Stomach (tissue), 9 donors: ENCODE results near the gene TRIM17. TPM values are rescaled to one million over a fixed set of nuclear protein-coding genes. Genes with fewer than 3 reads are reported as not detected.

ENCODE experiments used
- DNase-seq, 2 donors: peaks; one replicate each; pipeline versions ENCODE4 v3.0.0 to v3.0.0-alpha.2; 2013 to 2019
- H3K27ac ChIP-seq, 5 donors: fragments of 200-600 bp in 4 of 5; sonication (generic) in 4 of 5; one replicate each; pipeline ENCODE4 v1.5.1; 2013 to 2019; ENCODE audit warnings: mild to moderate bottlenecking in 1 of 5, moderate library complexity in 1 of 5
- H3K27me3 ChIP-seq, 3 donors: fragments of 200-600 bp; sonication (generic); one replicate each; pipeline ENCODE4 v1.5.1; 2017 to 2019; ENCODE audit warnings: mixed run types in 1 of 3
- H3K36me3 ChIP-seq, 4 donors: fragments of 200-600 bp; sonication (generic); 1 replicate in 3 of 4; 2 replicates in 1 of 4; pipeline ENCODE4 v1.5.1; 2016 to 2019
- H3K4me1 ChIP-seq, 4 donors: fragments of 200-600 bp; sonication (generic); one replicate each; pipeline ENCODE4 v1.5.1; 2016 to 2019
- H3K4me3 ChIP-seq, 4 donors: fragments of 200-600 bp; sonication (generic) in 3 of 4; one replicate each; pipeline ENCODE4 v1.5.1; 2016 to 2019; ENCODE audit warnings: mild to moderate bottlenecking in 1 of 4
- H3K9me3 ChIP-seq, 4 donors: fragments of 200-600 bp; sonication (generic); one replicate each; pipeline ENCODE4 v1.5.1; 2016 to 2019
- EP300 ChIP-seq: sonication (generic); formaldehyde crosslinking; IDR thresholded peaks from one replicate; pipeline ENCODE4 v1.6.1; 2017; ENCODE audit warnings: antibody characterized with exemption
- POLR2A ChIP-seq, 4 donors: fragments of 450-650 bp; IDR thresholded peaks; one replicate each; pipeline ENCODE4 v1.6.1; 2016; ENCODE audit warnings: antibody characterized with exemption in 4 of 4, control low read depth in 2 of 4, mild to moderate bottlenecking in 1 of 4, moderate library complexity in 1 of 4
- POLR2AphosphoS5 ChIP-seq, 3 donors: sonication (generic); formaldehyde crosslinking; IDR thresholded peaks; one replicate each; pipeline ENCODE4 v1.6.1; 2016; ENCODE audit warnings: antibody characterized with exemption in 3 of 3
- whole genome bisulfite sequencing, 5 donors: extraction: QIAGEN DNeasy Blood & Tissue Kit in 3 of 5; methylation state at CpG; one replicate each; pipeline versions ENCODE4 v1.1.5 to v1.1.7; 2013 to 2018; 5-methylcytosine and 5-hydroxymethylcytosine counted together
- intact Hi-C: fragments of 100-400 bp; cut with DNase I; formaldehyde crosslinking; loops from one replicate; pipeline ENCODE4 v1.15.1; 2023; ENCODE audit warnings: low total_unique reads
- polyA plus RNA-seq, 3 donors: library from polyadenylated mRNA; stranded (reverse); fragments of 200-250 nt; gene quantifications; one replicate each; pipeline ENCODE4 v1.2.3, GENCODE V29; 2013
- total RNA-seq, 5 donors: library from RNA; depleted of rRNA; stranded (reverse); fragments of >200 nt; gene quantifications; one replicate each; pipeline versions ENCODE4 v1.1.0 to v1.2.3, GENCODE V29; 2014 to 2016
- TF ChIP-seq, protein P1 (sequence below), 7 experiments: fragments of 450-650 bp in 4 of 7; fragments of 200-600 bp in 3 of 7; sonication (generic) in 3 of 7; IDR thresholded peaks; one replicate each; pipeline ENCODE4 v1.5.1; 2016 to 2019; ENCODE audit warnings: antibody characterized with exemption in 7 of 7, control low read depth in 2 of 7, mild to moderate bottlenecking in 1 of 7
- donor health status: healthy with polysubstance abuse.
- donor health status: Bipolar disorder and iron deficiency.
- donor health status: healthy.

Gene TRIM17
- total and polyA plus RNA-seq, 8 donors: 1.2 to 6.2 (median 1.8) TPM; not detected in 3

DNA sequence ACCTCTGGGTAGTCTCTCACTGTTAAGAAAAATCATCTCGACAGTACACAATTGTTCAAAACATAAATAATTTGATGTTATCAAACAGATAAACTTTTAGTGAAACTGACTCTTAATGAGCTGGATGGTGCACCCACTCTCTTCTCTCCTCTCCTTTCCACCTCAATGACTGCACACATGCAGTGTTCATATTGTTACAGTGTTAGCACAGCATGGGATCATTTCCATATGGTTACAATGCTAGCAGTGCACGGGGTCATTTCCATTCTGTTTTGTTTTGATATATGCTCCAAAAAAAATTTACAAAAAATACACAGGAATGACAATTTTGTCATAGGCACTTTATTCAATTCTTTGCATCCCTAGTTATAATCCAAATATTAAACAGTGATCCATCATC is 44.2 kb upstream of the TRIM17 start:
- Histone ChIP-seq H3K9me3 (no peaks in the 10 kb centered on the region), H3K4me3 (no peak overlapping the region), H3K27me3 (peaks cover 0 to 98% (median 61%) of the 10 kb centered on the region in 3 donors), H3K36me3 (no peaks in the 10 kb centered on the region), H3K27ac (no peak overlapping the region), H3K4me1 (peaks cover 9 to 55% (median 50%) of the 10 kb centered on the region in 4 donors)
- intact Hi-C loops: no loop called here
- WGBS, 5 donors: 75 to 86% (median 77%) methylated on average over 2 of the region's 2 CpGs
- no peak for DNase-seq
- TF ChIP-seq POLR2A (IDR thresholded peaks at IDR 0.05) (no peak), POLR2AphosphoS5 (IDR thresholded peaks at IDR 0.05) (no peak), EP300 (no peak)
- TF ChIP-seq, protein P1, sequence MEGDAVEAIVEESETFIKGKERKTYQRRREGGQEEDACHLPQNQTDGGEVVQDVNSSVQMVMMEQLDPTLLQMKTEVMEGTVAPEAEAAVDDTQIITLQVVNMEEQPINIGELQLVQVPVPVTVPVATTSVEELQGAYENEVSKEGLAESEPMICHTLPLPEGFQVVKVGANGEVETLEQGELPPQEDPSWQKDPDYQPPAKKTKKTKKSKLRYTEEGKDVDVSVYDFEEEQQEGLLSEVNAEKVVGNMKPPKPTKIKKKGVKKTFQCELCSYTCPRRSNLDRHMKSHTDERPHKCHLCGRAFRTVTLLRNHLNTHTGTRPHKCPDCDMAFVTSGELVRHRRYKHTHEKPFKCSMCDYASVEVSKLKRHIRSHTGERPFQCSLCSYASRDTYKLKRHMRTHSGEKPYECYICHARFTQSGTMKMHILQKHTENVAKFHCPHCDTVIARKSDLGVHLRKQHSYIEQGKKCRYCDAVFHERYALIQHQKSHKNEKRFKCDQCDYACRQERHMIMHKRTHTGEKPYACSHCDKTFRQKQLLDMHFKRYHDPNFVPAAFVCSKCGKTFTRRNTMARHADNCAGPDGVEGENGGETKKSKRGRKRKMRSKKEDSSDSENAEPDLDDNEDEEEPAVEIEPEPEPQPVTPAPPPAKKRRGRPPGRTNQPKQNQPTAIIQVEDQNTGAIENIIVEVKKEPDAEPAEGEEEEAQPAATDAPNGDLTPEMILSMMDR (IDR thresholded peaks at IDR 0.05): no peak

DNA sequence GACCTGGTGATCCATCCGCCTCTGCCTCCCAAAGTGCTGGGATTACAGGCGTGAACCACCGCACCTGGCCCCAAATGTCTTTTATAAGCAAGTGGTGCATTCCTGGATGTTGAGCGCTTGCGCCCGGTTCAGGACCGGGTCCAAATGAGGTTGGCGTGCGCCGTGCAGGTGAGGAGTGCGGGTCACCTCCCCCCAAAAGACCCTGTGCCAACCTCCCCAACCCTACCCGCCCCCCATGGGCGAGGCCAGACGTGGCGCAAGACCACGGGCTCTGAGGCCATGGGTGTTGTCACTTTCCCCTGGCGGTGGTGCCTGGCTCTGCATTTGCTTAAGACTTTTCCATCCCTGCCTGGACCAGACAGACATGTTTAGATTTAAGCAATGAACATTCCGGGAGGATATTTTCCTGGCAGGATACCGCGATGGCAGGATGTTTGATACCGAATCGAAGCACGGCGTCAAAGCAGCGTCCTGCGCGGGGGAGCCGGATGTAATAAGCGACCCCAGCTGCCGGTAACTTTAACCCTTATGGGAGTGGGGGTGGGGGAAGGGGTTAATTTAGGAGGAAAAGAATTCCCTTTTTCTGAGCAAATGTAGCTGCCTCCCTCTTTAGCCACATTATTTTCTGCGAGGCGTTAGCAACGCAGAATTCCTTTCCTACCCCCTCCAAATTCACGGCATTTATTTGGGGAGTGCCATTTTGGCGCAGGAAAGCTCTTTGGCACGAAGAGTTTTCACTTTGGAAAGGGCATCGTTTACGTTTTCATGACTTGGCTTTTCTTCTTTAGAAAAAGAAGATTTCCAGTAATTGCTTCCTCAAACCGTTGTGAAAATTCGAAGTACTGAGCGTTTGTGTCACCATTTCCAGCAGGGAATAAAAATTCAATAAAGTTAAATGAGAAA is 42.7 kb upstream of the TRIM17 start:
- peak; percentile 41 to 88 for DNase-seq
- peak overlapping the region in 4 of 5 donors; percentile 77 to 89 (median 85) for H3K27ac ChIP-seq
- WGBS, 5 donors: 8 to 10% (median 9%) methylated on average over 39 to 41 of the region's 41 CpGs
- H3K4me1 ChIP-seq: peaks cover 9 to 47% (median 41%) of the 10 kb centered on the region in 4 donors
- H3K36me3 ChIP-seq: no peaks in the 10 kb centered on the region
- intact Hi-C loops: no loop called here
- peaks cover 0 to 90% (median 46%) of the 10 kb centered on the region in 3 donors for H3K27me3 ChIP-seq
- peak overlapping the region; percentile 42 to 52 (median 48) for H3K4me3 ChIP-seq
- TF ChIP-seq, protein P1 (IDR thresholded peaks at IDR 0.05): peak in 3 of 7 experiments; percentile 50 to 74 (median 65)
- TF ChIP-seq EP300 (no peak), POLR2A (IDR thresholded peaks at IDR 0.05) (no peak), POLR2AphosphoS5 (IDR thresholded peaks at IDR 0.05) (no peak)
- H3K9me3 ChIP-seq: no peaks in the 10 kb centered on the region

DNA sequence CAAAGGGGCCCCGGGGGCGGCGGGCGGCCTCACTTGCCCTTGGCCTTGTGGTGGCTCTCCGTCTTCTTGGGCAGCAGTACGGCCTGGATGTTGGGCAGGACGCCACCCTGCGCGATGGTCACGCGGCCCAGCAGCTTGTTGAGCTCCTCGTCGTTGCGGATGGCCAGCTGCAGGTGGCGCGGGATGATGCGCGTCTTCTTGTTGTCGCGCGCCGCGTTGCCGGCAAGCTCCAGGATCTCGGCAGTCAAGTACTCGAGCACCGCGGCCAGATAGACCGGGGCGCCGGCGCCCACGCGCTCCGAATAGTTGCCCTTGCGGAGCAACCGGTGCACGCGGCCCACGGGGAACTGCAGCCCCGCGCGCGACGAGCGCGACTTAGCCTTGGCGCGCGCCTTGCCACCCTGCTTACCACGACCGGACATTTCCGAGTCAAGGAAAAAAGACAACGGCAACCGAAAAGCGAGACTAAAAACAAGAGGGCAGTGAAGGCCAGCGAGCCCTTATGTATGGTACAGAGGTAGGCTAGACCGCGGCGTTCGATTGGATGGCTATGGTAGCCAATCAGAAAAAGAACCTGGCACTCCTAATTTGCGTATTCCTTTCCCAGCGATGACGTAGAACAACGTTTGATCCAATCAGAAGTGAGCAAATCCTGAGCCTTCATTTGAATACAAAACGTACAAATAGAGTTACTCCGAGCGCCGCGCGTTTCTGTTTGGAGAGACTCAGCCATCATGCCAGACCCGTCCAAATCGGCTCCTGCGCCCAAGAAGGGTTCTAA is 40.9 kb upstream of the TRIM17 start:
- Histone ChIP-seq H3K27me3 (peaks cover 0 to 73% (median 28%) of the 10 kb centered on the region in 3 donors), H3K4me3 (peak overlapping the region; percentile 42 to 52 (median 48)), H3K36me3 (no peaks in the 10 kb centered on the region), H3K9me3 (no peaks in the 10 kb centered on the region), H3K27ac (peak overlapping the region; percentile 70 to 89 (median 84)), H3K4me1 (peaks cover 0 to 36% (median 31%) of the 10 kb centered on the region in 4 donors)
- TF ChIP-seq EP300 (no peak), POLR2AphosphoS5 (IDR thresholded peaks at IDR 0.05) (peak in 2 of 3 donors; percentile 70 to 90)
- TF ChIP-seq, protein P1 (IDR thresholded peaks at IDR 0.05): peak in 3 of 7 experiments; percentile 13 to 18 (median 16)
- DNase-seq: peak; percentile 81 to 99
- intact Hi-C loops: no loop called here
- WGBS, 5 donors: 1 to 4% (median 2%) methylated on average over 30 to 74 of the region's 74 CpGs

DNA sequence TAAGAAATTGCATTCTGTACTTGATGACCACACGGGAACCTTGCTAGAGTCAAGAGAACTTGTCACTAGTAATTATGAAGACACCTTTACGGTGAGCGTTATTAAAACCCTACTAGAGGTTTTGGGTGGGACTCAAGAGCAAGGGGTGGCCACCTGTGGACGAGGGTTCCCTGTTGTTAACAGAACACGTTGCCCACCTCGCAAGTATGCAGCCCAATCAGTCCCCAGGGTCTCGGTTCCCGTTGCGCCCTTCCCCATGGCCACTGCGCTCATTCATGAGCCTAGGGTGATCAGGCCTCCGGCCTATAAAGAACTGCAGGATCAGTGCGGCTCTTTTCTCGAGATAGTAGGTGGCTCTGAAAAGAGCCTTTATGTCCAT is 40.3 kb upstream of the TRIM17 start:
- peaks cover 0 to 67% (median 24%) of the 10 kb centered on the region in 3 donors for H3K27me3 ChIP-seq

More for the DNA sequence above, 40.3 kb upstream of the TRIM17 start:
- intact Hi-C loops: no loop called here
- no peak for DNase-seq
- peak overlapping the region; percentile 42 to 52 (median 48) for H3K4me3 ChIP-seq
- no peaks in the 10 kb centered on the region for H3K9me3 ChIP-seq
- TF ChIP-seq POLR2A (IDR thresholded peaks at IDR 0.05) (no peak), POLR2AphosphoS5 (IDR thresholded peaks at IDR 0.05) (no peak)
- H3K27ac ChIP-seq: peak overlapping the region; percentile 68 to 89 (median 84)
- H3K36me3 ChIP-seq: no peaks in the 10 kb centered on the region
- H3K4me1 ChIP-seq: peaks cover 0 to 36% (median 31%) of the 10 kb centered on the region in 4 donors
- WGBS, 5 donors: 13 to 21% (median 17%) methylated on average over 13 of the region's 13 CpGs
